IMR-90 (cell line): ENCODE measurements around the gene GPR153. TPM values are rescaled to one million over a fixed set of nuclear protein-coding genes. Genes with fewer than 3 reads are reported as not detected.

ENCODE experiments used
- ATAC-seq: fragments of 200-7000 bp; cut with Tn5 transposase; 2 replicates; pipeline ENCODE4 v1.9.1; 2020; ENCODE audit warnings: low read depth, mild to moderate bottlenecking, moderate library complexity
- BruUV-seq: library from RNA; stranded (reverse); fragments of 400-500 nt; replicated peaks from 2 replicates; lab custom pipeline; 2021; lab: Mats Ljungman, UMichigan
- CTCF ChIA-PET: fragments of 300-600 bp; formaldehyde crosslinking; extraction: SDS; loops from one replicate; lab custom pipeline; 2021; ENCODE audit warnings: antibody characterized with exemption; lab: Yijun Ruan, JAX
- POLR2A ChIA-PET: fragments of 300-600 bp; sonication (Branson Sonifier 250); formaldehyde crosslinking; loops from one replicate; lab custom pipeline; 2022; ENCODE audit warnings: antibody characterized with exemption; ENCODE audit not compliant: unreplicated experiment; lab: Charles Lee
- DNase-seq: peaks from one replicate; pipeline ENCODE4 v3.0.0; 2013
- H2AFZ ChIP-seq: replicated peaks from 2 replicates; pipeline ENCODE3; 2013; ENCODE audit warnings: low read length, mild to moderate bottlenecking; ENCODE audit not compliant: poor library complexity
- H2AK5ac ChIP-seq: 2 replicates; pipeline ENCODE4 v1.6.1; 2013; ENCODE audit warnings: low read depth, low read length, inconsistent platforms
- H2AK9ac ChIP-seq: replicated peaks from 2 replicates; pipeline ENCODE3; 2013; ENCODE audit warnings: mild to moderate bottlenecking, low read depth, low read length, moderate library complexity; ENCODE audit not compliant: poor library complexity
- H2BK120ac ChIP-seq: 2 replicates; pipeline ENCODE4 v1.6.1; 2013; ENCODE audit warnings: low read depth, low read length, inconsistent platforms
- H2BK15ac ChIP-seq: 3 replicates; pipeline ENCODE4 v1.6.1; 2013; ENCODE audit warnings: low read depth, low read length, inconsistent platforms
- H2BK20ac ChIP-seq: 2 replicates; pipeline ENCODE4 v1.6.1; 2013; ENCODE audit warnings: low read depth, mild to moderate bottlenecking, inconsistent platforms, low read length, moderate library complexity
- H2BK5ac ChIP-seq: 2 replicates; pipeline ENCODE4 v1.6.1; 2013; ENCODE audit warnings: mild to moderate bottlenecking, low read depth, low read length, inconsistent platforms; ENCODE audit not compliant: poor library complexity, severe bottlenecking
- H3K14ac ChIP-seq: replicated peaks from 2 replicates; pipeline ENCODE4 v1.6.1; 2013; ENCODE audit warnings: low read depth, low read length, inconsistent platforms
- H3K18ac ChIP-seq: 2 replicates; pipeline ENCODE4 v1.6.1; 2013; ENCODE audit warnings: low read depth, low read length, control low read depth
- H3K23ac ChIP-seq: 2 replicates; pipeline ENCODE4 v1.6.1; 2013; ENCODE audit warnings: low read depth, low read length, inconsistent platforms
- H3K27ac ChIP-seq: 2 replicates; pipeline ENCODE4 v1.5.1; 2013; ENCODE audit warnings: mild to moderate bottlenecking, control low read depth, low read length; ENCODE audit not compliant: insufficient read depth
- H3K27me3 ChIP-seq: 2 replicates; pipeline ENCODE4 v1.6.1; 2013; ENCODE audit warnings: low read length; ENCODE audit not compliant: control insufficient read depth, insufficient read depth
- H3K36me3 ChIP-seq: 2 replicates; pipeline ENCODE4 v1.6.1; 2013; ENCODE audit warnings: low read length, mixed read lengths; ENCODE audit not compliant: control insufficient read depth, insufficient read depth
- H3K4ac ChIP-seq: 2 replicates; pipeline ENCODE4 v1.6.1; 2013; ENCODE audit warnings: low read depth, low read length, inconsistent platforms
- H3K4me1 ChIP-seq: 2 replicates; pipeline ENCODE4 v1.6.1; 2013; ENCODE audit warnings: low read length, mixed read lengths; ENCODE audit not compliant: control insufficient read depth, insufficient read depth
- H3K4me2 ChIP-seq: 2 replicates; pipeline ENCODE4 v1.6.1; 2013; ENCODE audit warnings: low read depth, mild to moderate bottlenecking, control low read depth, low read length, moderate library complexity
- H3K4me3 ChIP-seq: 2 replicates; pipeline ENCODE4 v1.5.1; 2013; ENCODE audit warnings: low read depth, mild to moderate bottlenecking, control low read depth, low read length, moderate library complexity; ENCODE audit not compliant: insufficient read depth
- H3K56ac ChIP-seq: 2 replicates; pipeline ENCODE4 v1.6.1; 2013; ENCODE audit warnings: low read length, inconsistent platforms; ENCODE audit not compliant: insufficient read depth; ENCODE audit errors: extremely low read depth
- H3K79me1 ChIP-seq, 2 experiments: 2 replicates each; pipeline ENCODE4 v1.6.1; 2013; ENCODE audit warnings: low read length in 2 of 2, inconsistent platforms in 1 of 2, low read depth in 1 of 2
- H3K9ac ChIP-seq: 2 replicates; pipeline ENCODE4 v1.6.1; 2013; ENCODE audit warnings: low read depth, low read length, control low read depth
- H3K9me1 ChIP-seq: 2 replicates; pipeline ENCODE4 v1.6.1; 2013; ENCODE audit warnings: low read length, inconsistent platforms; ENCODE audit not compliant: insufficient read depth
- H3K9me3 ChIP-seq: 2 replicates; pipeline ENCODE4 v1.6.1; 2013; ENCODE audit warnings: low read length; ENCODE audit not compliant: control insufficient read depth, insufficient read depth
- H4K20me1 ChIP-seq: 2 replicates; pipeline ENCODE4 v1.6.1; 2013; ENCODE audit warnings: low read length, inconsistent platforms; ENCODE audit not compliant: insufficient read depth
- H4K5ac ChIP-seq: 2 replicates; pipeline ENCODE4 v1.6.1; 2013; ENCODE audit warnings: mild to moderate bottlenecking, low read depth, low read length, control low read depth
- H4K8ac ChIP-seq, 2 experiments: 2 replicates each; pipeline ENCODE4 v1.6.1; 2013; ENCODE audit warnings: low read depth in 2 of 2, low read length in 2 of 2, control low read depth in 1 of 2, inconsistent platforms in 1 of 2
- H4K91ac ChIP-seq: 2 replicates; pipeline ENCODE4 v1.6.1; 2013; ENCODE audit warnings: low read depth, low read length, inconsistent platforms; ENCODE audit not compliant: insufficient read depth
- MAZ ChIP-seq: IDR thresholded peaks from 2 replicates; pipeline ENCODE4 v1.6.1; 2012; ENCODE audit warnings: low read depth, mild to moderate bottlenecking, low read length, improper control_type of control experiment, moderate library complexity, borderline replicate concordance
- MXI1 ChIP-seq: IDR thresholded peaks from 2 replicates; pipeline ENCODE4 v1.6.1; 2012; ENCODE audit warnings: low read depth, mild to moderate bottlenecking, low read length, moderate library complexity, borderline replicate concordance
- NFE2L2 ChIP-seq: fragments of 150-350 bp; IDR thresholded peaks from 2 replicates; pipeline ENCODE4 v1.6.1; 2016; ENCODE audit warnings: low read depth, mild to moderate bottlenecking, low read length
- RAD21 ChIP-seq: IDR thresholded peaks from 2 replicates; pipeline ENCODE4 v1.6.1; 2012; ENCODE audit warnings: low read length, improper control_type of control experiment
- RCOR1 ChIP-seq: IDR thresholded peaks from 2 replicates; pipeline ENCODE4 v1.6.1; 2012; ENCODE audit warnings: mild to moderate bottlenecking, low read length, improper control_type of control experiment; ENCODE audit not compliant: insufficient replicate concordance
- SMC3 ChIP-seq: fragments of 150-350 bp; IDR thresholded peaks from 2 replicates; pipeline ENCODE4 v1.6.1; 2016; ENCODE audit warnings: low read depth, mild to moderate bottlenecking, antibody characterized with exemption, low read length, moderate library complexity
- WGBS, 2 experiments: methylation state at CpG; one replicate each; pipeline versions ENCODE4 v1.1.5 to v1.1.7; 2013; ENCODE audit warnings: missing lambda C conversion rate in 2 of 2; ENCODE audit not compliant: insufficient read length in 1 of 2; ENCODE audit errors: extremely low coverage in 2 of 2; 5-methylcytosine and 5-hydroxymethylcytosine counted together
- dilution Hi-C: fragments of 300-500 bp; cut with HindIII; formaldehyde crosslinking; loops from one replicate; pipeline ENCODE4 v1.14.3; 2018; ENCODE audit warnings: low sequenced_read_pairs; ENCODE audit not compliant: unreplicated experiment
- in situ Hi-C: fragments of 300-500 bp; cut with MboI; formaldehyde crosslinking; loops from 3 replicates; pipeline ENCODE4 v1.14.3; 2019; ENCODE audit warnings: low sequenced_read_pairs, inconsistent platforms, mixed read lengths
- intact Hi-C: fragments of 100-400 bp; cut with micrococcal nuclease; formaldehyde crosslinking; loops from 2 replicates; pipeline ENCODE4 v1.10.0; 2022
- polyA plus RNA-seq, 3 experiments: library from polyadenylated mRNA; depleted of rRNA; stranded (reverse); fragments of >200 nt; gene quantifications; 2 replicates each; pipeline ENCODE4 v1.2.3, GENCODE V29; 2012; ENCODE audit warnings: low replicate concordance in 1 of 3
- total RNA-seq: library from RNA; depleted of rRNA; stranded (reverse); fragments of >200 nt; gene quantifications from 2 replicates; pipeline ENCODE4 v1.2.3, GENCODE V29; 2012
- TF ChIP-seq, protein P1 (sequence below): fragments of 150-350 bp; IDR thresholded peaks from 2 replicates; pipeline ENCODE4 v1.6.1; 2017; ENCODE audit warnings: mild to moderate bottlenecking, antibody characterized with exemption, low read length, low read depth

GPR153 gene
- total and polyA plus RNA-seq, 2 of the 4 experiments (the other 2 are of a cell fraction), result 1.8 to 5.2 TPM

DNA sequence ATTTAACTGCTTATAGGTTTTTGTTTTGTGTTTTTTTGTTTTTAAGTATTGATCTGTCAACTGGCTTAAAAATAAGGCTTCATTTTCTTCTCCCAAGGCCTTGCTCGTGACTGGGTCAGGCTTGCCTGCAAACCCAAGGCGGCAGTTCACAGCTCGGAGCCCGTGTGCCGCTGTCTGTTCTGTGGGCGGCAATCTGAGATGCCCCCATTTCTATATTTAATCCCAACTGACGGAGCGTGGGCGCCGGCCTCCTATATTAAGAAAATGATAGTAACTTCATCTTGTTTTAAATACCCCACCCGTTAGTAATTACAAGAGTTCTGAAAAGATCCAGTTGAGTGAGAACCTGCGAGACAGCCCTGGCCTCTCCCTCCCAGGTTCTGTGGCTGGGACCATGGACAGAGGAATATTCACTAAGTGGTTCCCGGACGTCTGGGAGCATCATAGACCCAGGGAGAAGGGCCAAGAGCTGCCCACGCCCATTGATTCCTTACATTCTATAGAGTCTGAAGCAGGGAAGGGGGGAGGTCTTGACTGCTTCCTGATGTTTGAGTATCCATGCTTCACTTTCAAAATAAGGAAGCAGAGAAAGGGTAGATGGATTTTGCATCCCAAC, 42.6 kb upstream of the GPR153 start:
- H3K9me1 ChIP-seq, result peaks cover 7% of the 10 kb centered on the region; the same call in 1 of the 2 replicates
- no peak overlapping the region for H4K5ac ChIP-seq
- intact Hi-C loops, result no loop called here
- ChIA-PET POLR2A (no interaction called here), CTCF (no interaction called here)
- 0 out of 2 replicates have a peak, but pooled peaks cover 4% of the 10 kb centered on the region for H3K36me3 ChIP-seq
- H3K9me3 ChIP-seq, result no peaks in the 10 kb centered on the region
- no peak overlapping the region for H3K4ac ChIP-seq
- no peak overlapping the region for H3K9ac ChIP-seq
- H2AK9ac ChIP-seq, result no peak overlapping the region
- H3K27ac ChIP-seq, result no peak overlapping the region
- H2AK5ac ChIP-seq, result no peak overlapping the region
- no peak overlapping the region for H3K18ac ChIP-seq
- ATAC-seq (no peak), DNase-seq (peak; percentile 4)
- WGBS, 2 experiments, result no CpG with 5 or more reads among the region's 15 CpGs
- no peak overlapping the region for H3K23ac ChIP-seq
- no peak overlapping the region for H4K8ac ChIP-seq
- H4K20me1 ChIP-seq, result no peaks in the 10 kb centered on the region; the same call in 1 of the 2 replicates
- no peak overlapping the region for H3K56ac ChIP-seq
- H4K91ac ChIP-seq, result no peak overlapping the region
- in situ Hi-C loops, result no loop called here
- TF ChIP-seq RCOR1 (no peak), MAZ (no peak), SMC3 (no peak), NFE2L2 (no peak), MXI1 (no peak), RAD21 (no peak)
- TF ChIP-seq, protein P1, sequence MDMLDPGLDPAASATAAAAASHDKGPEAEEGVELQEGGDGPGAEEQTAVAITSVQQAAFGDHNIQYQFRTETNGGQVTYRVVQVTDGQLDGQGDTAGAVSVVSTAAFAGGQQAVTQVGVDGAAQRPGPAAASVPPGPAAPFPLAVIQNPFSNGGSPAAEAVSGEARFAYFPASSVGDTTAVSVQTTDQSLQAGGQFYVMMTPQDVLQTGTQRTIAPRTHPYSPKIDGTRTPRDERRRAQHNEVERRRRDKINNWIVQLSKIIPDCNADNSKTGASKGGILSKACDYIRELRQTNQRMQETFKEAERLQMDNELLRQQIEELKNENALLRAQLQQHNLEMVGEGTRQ, result no peak
- no peak overlapping the region for H2BK20ac ChIP-seq
- peaks cover 4 to 14% of the 10 kb centered on the region in 2 experiments; a peak in 3 of 4 replicates for H3K79me1 ChIP-seq
- H3K4me3 ChIP-seq, result no peak overlapping the region
- H2BK15ac ChIP-seq, result no peak overlapping the region
- no peaks in the 10 kb centered on the region for H3K27me3 ChIP-seq
- H2BK5ac ChIP-seq, result no peak overlapping the region
- H2AFZ ChIP-seq, result no peak overlapping the region
- no peak overlapping the region for H3K14ac ChIP-seq
- no peaks in the 10 kb centered on the region for H3K4me1 ChIP-seq
- dilution Hi-C loops, result no loop called here
- no TSS peak for BruUV-seq
- no peak overlapping the region for H2BK120ac ChIP-seq
- H3K4me2 ChIP-seq, result no peak overlapping the region
